Stimulated activated CD4-positive, alpha-beta T cell treated with anti-CD3 and anti-CD28 coated beads, Interleukin-4, amount 100 ng/mL, for 48 hours (primary cell): Measurements from ENCODE around the gene DCDC2C.
"Not testable (repeated sequence)": the region's sequence is repeated elsewhere in the genome, so short reads cannot be mapped to it uniquely, and the experiment has no call there.

Experiments used
- DNase-seq, 2 donors: peaks; one replicate each; pipeline ENCODE4 v3.0.0-alpha.2; 2020; ENCODE audit warnings: low read depth in 2 of 2

Gene DCDC2C

GRCh38 chr2:3703236-3703756 is at the start of gene DCDC2C:
Gene DCDC2C (plus strand): TSS chr2:3703575. CDS start chr2:3703752, 177 bp downstream.
- no peak for DNase-seq

- DNase-seq, result no peak
These were observed 49.4 kb upstream of the DCDC2C start for GRCh38 chr2:3654011-3654410.

- no peak for DNase-seq
These were observed 48.7 kb upstream of the DCDC2C start for GRCh38 chr2:3654531-3655225.

GRCh38 chr2:3655871-3656761 is 47.3 kb upstream of the DCDC2C start:
- no peak for DNase-seq

- no peak for DNase-seq
These were observed 46.3 kb upstream of the DCDC2C start for GRCh38 chr2:3656762-3657721.

- DNase-seq, result no peak
These were observed 45.5 kb upstream of the DCDC2C start, which contains the start of gene ALLC for GRCh38 chr2:3657881-3658280. Gene ALLC (plus strand): TSS chr2:3658200. CDS start chr2:3671158, 12,958 bp downstream.

GRCh38 chr2:3659447-3660432 is 43.6 kb upstream of the DCDC2C start:
- DNase-seq, result no peak

GRCh38 chr2:3660640-3661039 is 42.7 kb upstream of the DCDC2C start:
- not testable (repeated sequence) for DNase-seq

GRCh38 chr2:3661149-3661660 is 42.2 kb upstream of the DCDC2C start:
- DNase-seq, result no peak

GRCh38 chr2:3662239-3662638 is 41.1 kb upstream of the DCDC2C start:
- no peak for DNase-seq

GRCh38 chr2:3664118-3664517 is 39.3 kb upstream of the DCDC2C start:
- no peak for DNase-seq

GRCh38 chr2:3664925-3665324 is 38.5 kb upstream of the DCDC2C start:
- no peak for DNase-seq

- DNase-seq, result no peak
These were observed 37.3 kb upstream of the DCDC2C start for GRCh38 chr2:3665886-3666612.

GRCh38 chr2:3666613-3666975 is 36.8 kb upstream of the DCDC2C start:
- no peak for DNase-seq

GRCh38 chr2:3667151-3667631 is 36.2 kb upstream of the DCDC2C start:
- no peak for DNase-seq

GRCh38 chr2:3669656-3670055 is 33.7 kb upstream of the DCDC2C start:
- no peak for DNase-seq

- DNase-seq, result no peak
These were observed 33.0 kb upstream of the DCDC2C start for GRCh38 chr2:3670376-3670775.

GRCh38 chr2:3670941-3671340 is 32.4 kb upstream of the DCDC2C start:
- no peak for DNase-seq
